Measurements from ENCODE around the gene KLLN. TPM values are rescaled to one million over a fixed set of nuclear protein-coding genes. Genes with fewer than 3 reads are reported as not detected.
"Not testable (repeated sequence)": the region's sequence is repeated elsewhere in the genome, so short reads cannot be mapped to it uniquely, and the experiment has no call there.

KLLN gene
- total RNA-seq, 1 donor from 2014 or later, result not detected

DNA sequence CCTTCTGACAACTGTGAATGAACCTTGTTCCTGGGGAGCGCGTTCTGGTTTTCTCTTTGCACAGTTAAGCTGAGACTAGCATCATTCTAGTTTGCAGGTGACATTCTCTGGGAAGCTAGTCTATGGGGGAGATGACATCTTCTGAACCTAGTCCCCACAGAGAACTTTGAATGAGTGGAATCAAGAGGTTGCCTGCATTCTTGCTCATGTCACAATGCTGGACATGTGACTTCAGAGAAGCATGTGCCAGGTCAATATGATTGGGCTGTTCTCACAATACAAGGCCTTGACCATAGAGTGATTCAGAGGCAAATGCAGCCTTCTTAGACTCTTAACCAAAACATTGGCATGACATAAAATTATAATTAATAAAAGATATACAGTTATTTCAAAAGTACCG, 22.1 kb downstream of the KLLN start:
- H3K36me3 ChIP-seq, result no peaks in the 10 kb centered on the region
- DNase-seq (ENCODE audit: low spot score in 2 of 2), result no peak
- TF ChIP-seq, protein P1, sequence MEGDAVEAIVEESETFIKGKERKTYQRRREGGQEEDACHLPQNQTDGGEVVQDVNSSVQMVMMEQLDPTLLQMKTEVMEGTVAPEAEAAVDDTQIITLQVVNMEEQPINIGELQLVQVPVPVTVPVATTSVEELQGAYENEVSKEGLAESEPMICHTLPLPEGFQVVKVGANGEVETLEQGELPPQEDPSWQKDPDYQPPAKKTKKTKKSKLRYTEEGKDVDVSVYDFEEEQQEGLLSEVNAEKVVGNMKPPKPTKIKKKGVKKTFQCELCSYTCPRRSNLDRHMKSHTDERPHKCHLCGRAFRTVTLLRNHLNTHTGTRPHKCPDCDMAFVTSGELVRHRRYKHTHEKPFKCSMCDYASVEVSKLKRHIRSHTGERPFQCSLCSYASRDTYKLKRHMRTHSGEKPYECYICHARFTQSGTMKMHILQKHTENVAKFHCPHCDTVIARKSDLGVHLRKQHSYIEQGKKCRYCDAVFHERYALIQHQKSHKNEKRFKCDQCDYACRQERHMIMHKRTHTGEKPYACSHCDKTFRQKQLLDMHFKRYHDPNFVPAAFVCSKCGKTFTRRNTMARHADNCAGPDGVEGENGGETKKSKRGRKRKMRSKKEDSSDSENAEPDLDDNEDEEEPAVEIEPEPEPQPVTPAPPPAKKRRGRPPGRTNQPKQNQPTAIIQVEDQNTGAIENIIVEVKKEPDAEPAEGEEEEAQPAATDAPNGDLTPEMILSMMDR (IDR thresholded peaks at IDR 0.05), result no peak
- no peaks in the 10 kb centered on the region for H3K9me3 ChIP-seq
- intact Hi-C loops (cut with DNase I), result no loop called here
- no peak overlapping the region for H3K27ac ChIP-seq
- H3K4me1 ChIP-seq, result no peaks in the 10 kb centered on the region
- H3K27me3 ChIP-seq, result no peaks in the 10 kb centered on the region
- no peak overlapping the region for H3K4me3 ChIP-seq

DNA sequence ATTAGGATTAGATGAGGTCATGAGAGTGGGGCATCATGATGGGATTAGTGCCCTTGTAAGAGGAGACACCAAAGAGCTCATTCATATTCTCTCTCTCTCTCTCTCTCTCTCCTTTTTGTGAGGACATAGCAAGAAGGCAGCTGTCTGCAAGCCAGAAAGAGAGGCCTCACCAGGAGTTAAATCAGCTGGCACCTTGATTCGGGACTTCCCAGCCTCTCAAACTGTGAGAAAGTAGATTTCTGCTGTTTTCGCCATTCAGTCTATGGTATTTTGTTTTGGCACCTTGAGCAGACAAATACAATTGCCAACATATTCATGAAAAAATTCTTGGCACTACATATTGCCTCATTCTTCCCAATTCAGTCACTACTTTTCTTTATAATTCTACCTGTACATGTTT, 24.7 kb downstream of the KLLN start:
- Histone ChIP-seq H3K36me3 (no peaks in the 10 kb centered on the region), H3K4me3 (no peak overlapping the region), H3K27ac (no peak overlapping the region), H3K27me3 (no peaks in the 10 kb centered on the region), H3K4me1 (no peaks in the 10 kb centered on the region), H3K9me3 (no peaks in the 10 kb centered on the region)
- no peak for DNase-seq (ENCODE audit: low spot score in 2 of 2)
- TF ChIP-seq, protein P1 (IDR thresholded peaks at IDR 0.05), result no peak
- intact Hi-C loops (cut with DNase I), result no loop called here

DNA sequence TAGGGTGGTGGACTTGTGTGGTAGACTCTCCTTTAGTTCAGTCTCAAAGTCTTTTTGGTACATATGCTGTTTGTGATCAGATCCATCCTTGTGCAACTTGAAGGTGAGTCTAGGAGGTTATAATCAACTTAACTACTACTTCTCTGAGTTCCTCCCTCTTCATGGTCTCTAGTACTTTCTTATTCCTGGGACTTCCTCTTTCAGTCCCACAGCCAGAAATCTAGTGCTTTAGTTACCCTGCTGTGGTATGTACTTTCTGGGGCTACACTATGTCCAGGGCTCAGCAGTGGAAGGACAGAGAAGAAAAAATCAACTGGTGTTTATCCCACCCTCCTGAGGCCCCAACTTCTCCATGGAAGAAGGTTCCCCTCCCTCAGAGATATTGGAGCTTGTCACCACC, 25.9 kb downstream of the KLLN start:
- Histone ChIP-seq H3K27ac (no peak overlapping the region), H3K27me3 (no peaks in the 10 kb centered on the region), H3K9me3 (no peaks in the 10 kb centered on the region), H3K4me3 (no peak overlapping the region), H3K36me3 (no peaks in the 10 kb centered on the region), H3K4me1 (no peaks in the 10 kb centered on the region)
- TF ChIP-seq, protein P1 (IDR thresholded peaks at IDR 0.05), result no peak
- no peak for DNase-seq (ENCODE audit: low spot score in 2 of 2)
- intact Hi-C loops (cut with DNase I), result no loop called here

DNA sequence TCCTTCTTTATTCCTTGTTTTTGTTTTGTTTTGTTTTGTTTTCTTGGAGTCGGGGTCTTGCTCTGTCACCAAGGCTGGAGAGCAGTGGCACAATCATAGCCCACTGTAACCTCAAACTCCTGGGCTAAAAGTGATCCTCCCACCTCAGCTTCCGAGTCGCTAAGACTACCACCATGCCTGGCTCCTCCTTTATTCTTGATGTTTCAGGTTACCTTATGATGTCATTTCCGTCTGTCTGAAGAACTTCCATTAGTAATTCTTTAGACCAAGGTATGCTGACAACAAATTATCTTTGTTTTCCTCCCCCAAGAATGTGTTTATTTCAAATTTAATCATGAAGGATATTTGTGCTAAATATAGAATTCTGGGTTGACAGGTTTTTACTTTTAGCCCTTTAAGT, 27.2 kb downstream of the KLLN start:
- TF ChIP-seq, protein P1 (IDR thresholded peaks at IDR 0.05), result no peak
- H3K27ac ChIP-seq, result no peak overlapping the region
- no peaks in the 10 kb centered on the region for H3K4me1 ChIP-seq
- DNase-seq (ENCODE audit: low spot score in 2 of 2), result no peak
- no peak overlapping the region for H3K4me3 ChIP-seq
- no peaks in the 10 kb centered on the region for H3K27me3 ChIP-seq
- no peaks in the 10 kb centered on the region for H3K36me3 ChIP-seq
- intact Hi-C loops (cut with DNase I), result no loop called here
- no peaks in the 10 kb centered on the region for H3K9me3 ChIP-seq

DNA sequence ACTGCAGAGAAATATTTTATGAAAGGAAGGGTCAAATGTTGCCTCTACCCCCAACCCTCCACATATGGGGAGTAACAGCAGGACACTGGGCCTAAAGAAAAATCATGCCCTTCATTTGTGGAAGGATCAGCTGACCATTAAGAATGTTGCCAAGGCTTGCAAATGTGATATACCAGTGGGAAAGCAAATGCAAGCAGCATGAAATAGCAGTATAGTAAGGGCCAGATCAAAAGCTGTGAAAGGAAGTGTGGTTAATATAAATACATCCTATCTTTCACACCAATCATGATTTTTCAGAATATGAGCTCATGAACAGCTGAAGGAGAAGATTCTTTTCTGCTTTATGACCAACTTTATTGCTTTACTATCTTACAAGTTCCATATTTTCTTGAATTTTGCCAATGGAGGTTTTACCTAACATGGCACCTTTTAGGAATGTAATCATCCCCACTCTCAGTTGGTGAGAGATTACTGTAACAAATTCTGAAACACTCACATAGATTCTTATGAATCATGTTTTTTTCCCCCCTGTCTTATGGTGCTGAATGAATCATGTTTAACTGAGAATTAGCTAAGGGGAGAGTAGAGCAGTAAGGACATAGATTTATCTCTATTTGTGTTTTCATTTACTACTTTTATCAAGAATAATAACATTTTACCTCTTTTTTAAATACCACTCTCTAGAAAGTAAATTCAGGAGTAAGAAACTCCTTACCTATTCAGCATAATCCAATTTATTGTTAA, 33.2 kb downstream of the KLLN start:
- no peak overlapping the region for H3K4me3 ChIP-seq
- TF ChIP-seq, protein P1 (IDR thresholded peaks at IDR 0.05), result no peak
- DNase-seq (ENCODE audit: low spot score in 2 of 2), result no peak
- no peaks in the 10 kb centered on the region for H3K9me3 ChIP-seq
- no peaks in the 10 kb centered on the region for H3K4me1 ChIP-seq
- H3K27ac ChIP-seq, result no peak overlapping the region
- H3K36me3 ChIP-seq, result no peaks in the 10 kb centered on the region
- H3K27me3 ChIP-seq, result no peaks in the 10 kb centered on the region
- intact Hi-C loops (cut with DNase I), result no loop called here

DNA sequence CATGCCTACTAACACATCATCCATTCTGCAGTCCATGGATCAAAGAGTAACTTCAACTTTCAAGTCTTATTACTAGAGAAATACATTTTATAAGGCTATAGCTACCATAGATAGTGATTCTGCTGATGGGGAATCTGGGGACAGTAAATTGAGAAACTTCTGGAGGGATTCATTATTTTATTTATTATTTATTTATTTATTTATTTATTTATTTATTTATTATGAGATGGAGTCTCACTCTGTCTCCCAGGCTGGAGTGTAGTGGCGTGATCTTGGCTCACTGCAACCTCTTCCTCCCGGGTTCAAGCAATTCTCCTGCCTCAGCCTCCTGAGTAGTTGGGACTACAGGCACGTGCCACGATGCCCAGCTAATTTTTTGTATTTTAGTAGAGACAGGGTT, 34.3 kb downstream of the KLLN start:
- DNase-seq (ENCODE audit: low spot score in 2 of 2), result not testable (repeated sequence)

More for the DNA sequence above, 34.3 kb downstream of the KLLN start:
- H3K27ac ChIP-seq; intact Hi-C loops (cut with DNase I); H3K4me3 ChIP-seq; H3K36me3 ChIP-seq; H3K4me1 ChIP-seq; H3K9me3 ChIP-seq; H3K27me3 ChIP-seq: not testable (repeated sequence)

Measured in ascending aorta (tissue), 2 donors.